ENCODE results near the gene SNX1. TPM values are rescaled to one million over a fixed set of nuclear protein-coding genes. Genes with fewer than 3 reads are reported as not detected.
"Not testable (repeated sequence)": the region's sequence is repeated elsewhere in the genome, so short reads cannot be mapped to it uniquely, and the experiment has no call there.

The SNX1 gene
- total RNA-seq, 1 experiment from 2014 or later = 97.9 TPM

DNA sequence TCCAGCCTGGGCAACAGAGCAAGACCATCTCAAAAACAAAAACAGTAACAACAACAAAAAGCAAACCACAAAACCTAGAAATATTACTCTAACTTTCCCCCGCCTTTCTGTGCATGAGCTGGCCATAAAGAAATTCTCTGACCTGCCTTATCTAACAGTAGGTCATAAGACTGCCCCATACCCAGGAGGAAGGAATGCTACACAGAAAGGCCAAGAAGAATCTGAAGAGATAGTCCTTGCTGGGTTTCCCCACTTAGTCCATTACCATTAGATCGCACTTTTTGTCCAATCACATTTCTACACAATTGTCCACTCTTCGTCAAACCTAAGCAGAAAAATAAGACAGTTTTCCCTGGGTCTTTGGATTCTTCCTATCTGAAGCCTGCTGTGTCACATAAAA is 25.7 kb upstream of the SNX1 start:
- H3K27me3 ChIP-seq = no peaks in the 10 kb centered on the region
- H3K36me3 ChIP-seq = peaks cover 15% of the 10 kb centered on the region
- H3K4me3 ChIP-seq = no peak overlapping the region
- DNase-seq = no peak
- no peaks in the 10 kb centered on the region for H3K9me3 ChIP-seq

DNA sequence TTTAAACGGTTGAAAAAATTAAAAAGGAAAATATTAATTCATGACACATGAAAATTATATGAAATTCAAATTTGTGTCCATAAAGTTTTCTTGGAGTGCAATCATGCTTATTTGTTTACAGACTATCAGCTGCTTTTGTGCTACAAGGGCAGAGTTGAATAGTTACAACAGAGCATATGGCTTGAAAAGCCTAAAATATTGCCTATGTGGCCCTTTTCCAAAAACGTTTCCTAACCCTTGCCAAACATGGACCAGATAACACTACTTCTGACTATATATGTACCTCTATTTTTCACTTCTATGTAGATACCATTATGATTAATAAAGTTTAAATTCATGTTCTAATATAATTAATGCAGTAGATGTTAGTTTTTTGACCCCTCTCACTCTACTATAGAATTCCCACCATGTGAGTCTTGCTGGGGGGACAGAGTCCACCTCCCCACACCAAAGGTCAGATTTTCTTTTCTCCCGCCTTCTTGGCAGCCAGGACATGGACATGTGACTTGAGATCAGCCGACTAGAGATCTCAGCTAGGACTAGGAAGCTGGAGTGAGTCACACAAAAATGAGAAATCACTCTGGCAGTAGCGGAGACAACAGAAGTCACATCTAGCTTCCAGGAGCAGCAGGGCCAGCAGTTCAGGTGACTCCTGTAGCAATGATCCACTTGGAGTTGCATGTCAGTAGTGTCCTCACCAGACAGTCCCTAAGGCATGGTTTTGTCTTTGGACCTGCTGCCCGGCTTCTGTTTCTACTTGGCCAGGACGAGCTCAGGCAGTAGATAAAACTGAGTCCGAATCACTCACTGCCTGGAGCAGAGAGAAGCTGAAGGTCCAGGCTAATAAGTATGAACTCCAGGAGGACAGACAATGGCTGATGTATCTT is 24.6 kb upstream of the SNX1 start:
- Histone ChIP-seq H3K36me3 (peaks cover 18% of the 10 kb centered on the region), H3K27me3 (no peaks in the 10 kb centered on the region), H3K4me3 (no peak overlapping the region), H3K9me3 (no peaks in the 10 kb centered on the region)
- peak; percentile 73 for DNase-seq

DNA sequence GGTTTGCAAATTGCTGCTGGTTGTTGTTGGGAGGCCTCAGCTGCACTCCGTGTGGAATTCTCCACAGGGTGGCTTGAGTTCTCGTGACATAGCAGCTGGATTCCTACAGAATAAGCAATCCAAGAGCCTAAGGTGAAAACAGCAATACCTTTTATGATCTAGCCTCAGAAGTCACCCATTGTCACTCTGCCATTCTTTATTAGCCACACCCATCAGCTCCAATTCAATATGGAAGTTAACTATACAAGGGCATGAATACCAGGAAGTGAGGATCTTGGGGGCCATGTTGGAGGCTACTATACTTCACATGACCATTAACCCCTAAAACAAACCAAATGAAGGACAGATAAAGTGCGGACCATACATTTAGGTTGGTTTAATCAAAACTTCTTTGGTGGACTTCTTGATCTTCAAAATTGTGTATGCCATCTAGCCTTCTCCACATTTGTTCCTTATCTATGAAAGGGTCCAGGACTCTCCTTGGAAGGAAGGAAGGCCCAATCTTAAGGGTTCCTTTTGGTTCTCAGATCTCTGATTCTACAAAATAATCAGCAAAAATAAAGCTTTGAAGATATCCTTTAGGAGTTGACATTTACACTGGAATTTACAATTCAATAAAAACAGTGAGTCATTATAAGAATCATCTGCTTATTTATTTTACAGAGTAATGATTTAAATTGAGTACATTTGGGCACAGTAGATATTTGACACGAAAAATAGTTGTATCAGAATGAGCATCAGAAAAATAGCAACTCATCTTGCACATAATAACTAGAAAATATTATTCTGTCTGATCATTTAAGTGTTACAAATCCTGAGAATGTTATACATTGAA is 23.6 kb upstream of the SNX1 start:
- H3K4me3 ChIP-seq = no peak overlapping the region
- no peak for DNase-seq
- H3K36me3 ChIP-seq = peaks cover 18% of the 10 kb centered on the region
- H3K9me3 ChIP-seq = no peaks in the 10 kb centered on the region
- H3K27me3 ChIP-seq = no peaks in the 10 kb centered on the region

DNA sequence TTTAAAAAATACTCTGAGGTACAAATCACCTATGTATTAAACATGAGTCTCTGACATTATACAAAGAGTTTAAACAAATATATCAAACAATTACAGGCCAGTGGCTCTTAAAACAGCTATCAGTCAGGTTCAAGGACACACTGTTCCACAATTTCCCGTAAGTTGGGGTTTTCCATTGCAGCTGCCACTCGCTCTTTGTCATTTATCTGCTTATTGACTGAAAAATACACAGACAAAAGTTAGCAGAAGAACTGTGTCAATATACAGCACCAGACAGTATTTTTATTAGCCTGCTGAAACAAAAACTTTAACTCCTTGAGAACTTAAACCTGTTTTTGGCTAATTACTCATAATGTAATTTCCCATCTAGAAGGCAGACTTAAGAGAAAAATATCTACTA is 23.0 kb upstream of the SNX1 start:
- Histone ChIP-seq H3K4me3 (no peak overlapping the region), H3K9me3 (no peaks in the 10 kb centered on the region), H3K27me3 (no peaks in the 10 kb centered on the region), H3K36me3 (peaks cover 18% of the 10 kb centered on the region)
- no peak for DNase-seq

DNA sequence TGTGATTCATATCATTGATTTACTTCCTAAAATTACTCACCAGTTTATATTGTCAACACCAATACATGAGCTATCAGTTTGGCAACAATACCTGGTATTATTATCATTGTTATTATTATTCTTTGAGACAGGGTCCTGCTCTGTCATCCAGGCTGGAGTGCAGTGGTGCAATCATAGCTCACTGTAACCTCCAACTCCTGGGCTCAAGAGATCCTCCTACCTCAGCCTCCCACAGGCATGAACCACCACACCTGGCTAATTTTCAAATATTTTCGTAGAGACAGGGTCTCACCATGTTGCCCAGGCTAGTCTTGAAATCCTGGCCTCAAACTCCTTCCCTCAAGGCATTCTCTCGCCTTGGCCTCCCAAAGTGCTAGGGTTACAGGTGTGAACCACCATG is 22.3 kb upstream of the SNX1 start:
- H3K9me3 ChIP-seq, DNase-seq, H3K4me3 ChIP-seq, H3K27me3 ChIP-seq: not testable (repeated sequence)
- peaks cover 18% of the 10 kb centered on the region for H3K36me3 ChIP-seq

DNA sequence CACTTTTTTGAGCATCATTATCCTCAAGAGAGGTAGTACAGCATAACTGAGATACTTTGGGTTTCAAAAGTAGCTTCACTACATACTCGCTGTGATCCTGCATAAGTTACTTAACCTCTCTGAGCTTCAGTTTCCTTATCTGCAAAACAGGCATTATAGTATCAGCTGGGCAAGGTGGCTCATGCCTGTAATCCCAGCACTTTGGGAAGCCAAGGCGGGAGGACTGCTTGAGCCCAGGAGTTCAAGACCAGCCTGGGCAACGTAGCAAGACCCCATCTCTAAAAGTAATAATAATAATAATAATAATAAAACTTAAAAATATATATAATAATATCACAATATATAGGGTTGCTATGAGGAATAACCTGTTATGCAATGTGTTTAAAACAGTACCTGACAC is 13.0 kb upstream of the SNX1 start:
- H3K27me3 ChIP-seq = no peaks in the 10 kb centered on the region
- no peaks in the 10 kb centered on the region for H3K9me3 ChIP-seq
- no peak for DNase-seq
- no peak overlapping the region for H3K4me3 ChIP-seq
- peaks cover 38% of the 10 kb centered on the region for H3K36me3 ChIP-seq

DNA sequence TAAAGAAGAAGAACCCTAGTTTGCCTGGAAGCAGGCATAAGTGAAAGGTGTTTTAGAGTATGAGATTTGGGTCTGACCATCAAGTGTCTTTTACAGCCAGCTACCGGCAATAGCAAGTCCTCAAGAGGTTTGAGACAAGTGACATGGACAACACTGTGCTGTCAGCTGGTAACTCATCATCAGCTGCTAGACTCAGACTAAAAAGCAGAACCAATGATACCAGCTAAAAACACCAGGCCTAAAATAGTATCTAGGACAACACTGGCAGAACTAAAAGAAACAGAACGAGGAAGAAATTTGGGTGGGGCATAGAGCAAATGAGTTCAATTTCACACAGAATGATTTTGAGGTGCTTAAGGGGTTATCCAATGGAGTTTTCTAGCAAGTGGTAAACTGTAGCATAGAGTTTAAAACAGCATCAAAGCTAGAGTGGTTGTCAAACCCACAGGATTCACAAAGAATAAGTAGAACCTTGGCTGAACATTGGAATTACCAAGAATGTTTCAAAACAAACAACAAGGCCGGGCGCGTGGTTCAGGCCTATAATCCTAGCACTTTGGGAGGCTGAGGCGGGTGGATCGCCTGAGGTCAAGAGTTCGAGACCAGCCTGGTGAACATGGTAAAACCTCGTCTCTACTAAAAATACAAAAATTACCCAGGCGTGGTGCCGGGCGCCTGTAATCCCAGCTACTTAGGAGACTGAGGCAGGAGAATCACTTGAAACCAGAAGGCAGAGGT is 6.1 kb upstream of the SNX1 start:
- H3K36me3 ChIP-seq = peaks cover 44% of the 10 kb centered on the region
- no peaks in the 10 kb centered on the region for H3K27me3 ChIP-seq
- no peak overlapping the region for H3K4me3 ChIP-seq
- H3K9me3 ChIP-seq = no peaks in the 10 kb centered on the region
- DNase-seq = no peak

DNA sequence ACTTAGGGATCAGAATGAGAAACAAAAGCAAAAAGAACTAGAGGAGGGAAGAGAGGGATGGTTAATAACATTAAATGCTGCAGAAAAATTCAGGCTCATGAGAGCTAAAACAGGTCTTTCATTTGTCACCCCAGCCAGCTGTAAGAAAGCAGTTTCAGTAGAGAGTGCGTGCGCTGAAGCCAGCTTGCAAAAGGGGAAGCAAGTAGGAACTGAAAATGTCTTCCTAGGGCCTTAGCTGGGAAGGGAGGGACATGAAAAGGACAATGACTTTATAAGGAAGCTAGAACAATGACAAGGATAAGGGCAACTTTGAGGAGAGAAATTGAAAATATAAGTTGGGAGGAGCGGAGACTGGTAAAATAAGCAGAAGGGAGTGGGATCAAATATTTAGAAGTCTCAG is 5.3 kb upstream of the SNX1 start:
- H3K27me3 ChIP-seq = no peaks in the 10 kb centered on the region
- DNase-seq = no peak
- H3K4me3 ChIP-seq = no peak overlapping the region
- H3K9me3 ChIP-seq = no peaks in the 10 kb centered on the region
- peaks cover 44% of the 10 kb centered on the region for H3K36me3 ChIP-seq

DNA sequence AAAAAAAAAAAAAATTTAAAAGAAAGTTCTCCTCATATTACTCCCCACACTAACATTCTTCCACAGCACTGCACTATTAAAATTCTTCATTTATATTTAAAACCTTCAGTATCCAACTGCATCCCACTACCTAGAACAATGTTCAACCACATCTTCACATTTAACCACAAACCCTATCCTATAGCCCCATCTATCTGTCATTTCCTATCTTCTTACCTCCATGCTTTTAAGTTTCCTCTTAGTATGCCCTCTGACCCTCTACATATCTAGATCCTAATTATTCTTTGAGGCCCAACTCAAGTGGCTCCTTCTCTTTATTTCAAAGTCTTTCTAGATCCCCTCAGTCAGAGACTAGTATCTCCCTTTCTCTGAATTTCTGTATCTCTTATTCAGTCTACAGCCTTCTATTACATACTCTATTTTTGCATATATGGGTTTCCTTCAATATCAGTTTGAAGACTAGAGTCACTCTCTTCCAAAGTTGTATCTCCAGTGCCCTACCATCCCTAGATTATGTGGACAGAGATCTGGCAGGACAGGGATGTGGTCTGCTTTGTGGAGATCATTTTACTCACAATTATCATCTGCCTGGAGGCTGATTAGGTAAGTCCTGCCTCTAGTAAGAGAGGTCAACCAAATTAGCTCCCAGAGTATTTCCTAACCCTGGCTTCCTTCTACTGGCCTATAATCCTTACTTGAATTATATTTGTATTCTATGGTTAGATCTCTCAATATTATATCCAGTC is 3.5 kb upstream of the SNX1 start:
- peaks cover 39% of the 10 kb centered on the region for H3K36me3 ChIP-seq
- peak overlapping the region; percentile 91 for H3K4me3 ChIP-seq
- no peaks in the 10 kb centered on the region for H3K9me3 ChIP-seq
- H3K27me3 ChIP-seq = no peaks in the 10 kb centered on the region
- DNase-seq = no peak

DNA sequence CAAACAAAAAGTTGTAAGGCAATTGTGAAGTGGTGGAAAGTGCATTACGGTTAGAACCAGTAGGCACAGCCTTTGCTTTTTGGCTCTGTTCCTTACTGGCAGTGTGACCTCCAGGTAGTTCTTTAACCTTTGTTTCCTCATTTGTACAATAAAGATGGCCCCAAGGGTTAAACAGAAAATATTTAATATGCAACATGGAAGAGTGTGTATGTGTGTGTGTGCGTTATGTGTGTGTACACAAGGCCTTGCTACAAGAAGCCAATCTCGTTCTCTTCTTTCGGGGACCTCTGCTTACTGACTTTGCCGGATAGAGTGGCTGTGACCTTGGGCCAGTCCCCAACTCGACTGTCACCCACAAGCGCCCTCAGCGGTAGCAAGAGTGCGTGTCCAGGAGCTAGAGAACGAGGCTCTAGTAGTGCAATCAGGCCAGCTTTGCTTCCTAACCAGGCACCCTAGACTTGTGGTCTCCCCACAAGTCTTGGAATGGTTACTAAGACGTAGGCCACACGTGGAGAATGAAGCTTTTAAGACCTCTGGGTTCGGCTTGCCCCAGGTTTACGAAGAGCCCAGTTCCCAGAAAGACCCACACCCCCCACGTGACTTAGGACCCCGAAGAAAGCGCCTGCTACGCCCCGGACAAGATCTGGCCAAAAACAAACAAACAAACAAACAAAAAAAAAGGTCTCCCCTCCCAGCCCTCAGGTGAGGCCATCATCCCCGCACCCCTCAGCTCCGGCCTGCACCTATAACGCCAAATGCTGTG is 2.7 kb upstream of the SNX1 start:
- DNase-seq = peak; percentile 30
- Histone ChIP-seq H3K27me3 (no peaks in the 10 kb centered on the region), H3K36me3 (peaks cover 32% of the 10 kb centered on the region), H3K4me3 (peak overlapping the region; percentile 91), H3K9me3 (no peaks in the 10 kb centered on the region)

DNA sequence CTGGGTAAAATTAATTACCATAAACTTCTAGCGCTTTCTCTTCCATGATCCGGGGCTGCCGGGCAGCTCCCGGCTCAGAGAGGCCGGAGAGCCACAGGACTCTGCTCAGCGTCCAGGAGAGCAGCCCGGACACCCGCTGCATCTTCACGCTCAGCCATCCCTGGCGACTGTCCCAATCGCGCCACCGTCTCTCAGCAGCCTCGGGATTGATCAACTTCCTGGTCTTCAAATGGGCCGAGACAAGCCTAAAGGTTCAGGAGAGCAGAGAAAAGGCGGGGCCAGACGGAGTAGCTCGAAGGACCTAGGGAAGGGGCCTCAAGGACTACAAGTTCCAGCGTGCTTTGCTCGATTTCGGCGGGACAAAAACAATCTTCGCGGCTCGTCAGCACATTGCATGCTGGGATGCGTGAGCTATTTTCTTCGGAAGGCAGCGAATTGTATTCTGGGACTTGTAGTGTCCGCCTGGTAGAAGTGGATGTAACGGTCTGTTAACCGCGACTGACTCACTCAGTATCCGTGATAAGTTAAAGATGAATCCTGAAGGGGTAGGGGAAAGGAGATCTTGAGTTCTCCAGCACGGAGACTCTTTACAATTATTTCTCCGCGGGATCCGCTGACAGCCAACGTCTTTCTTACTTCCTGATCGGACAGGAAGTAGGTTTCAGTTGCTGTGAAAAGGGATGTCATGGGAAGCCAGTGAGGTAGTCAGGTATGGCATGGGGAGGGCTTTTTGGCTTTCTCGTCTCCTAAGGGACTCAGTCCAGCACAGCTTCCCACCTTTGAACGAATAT is 2.0 kb upstream of the SNX1 start, which contains the start of gene CIAO2A:
Gene CIAO2A, minus strand, starts transcription at position 212 of the 791 bp plus-strand sequence. Its CDS starts 70 bp downstream, at position 142.
- H3K4me3 ChIP-seq = peak within 1 kb of the TSS; percentile 91
- H3K36me3 ChIP-seq = peaks cover 27% of the 10 kb centered on the region
- DNase-seq = peak; percentile 98
- no peaks in the 10 kb centered on the region for H3K27me3 ChIP-seq
- no peaks in the 10 kb centered on the region for H3K9me3 ChIP-seq

DNA sequence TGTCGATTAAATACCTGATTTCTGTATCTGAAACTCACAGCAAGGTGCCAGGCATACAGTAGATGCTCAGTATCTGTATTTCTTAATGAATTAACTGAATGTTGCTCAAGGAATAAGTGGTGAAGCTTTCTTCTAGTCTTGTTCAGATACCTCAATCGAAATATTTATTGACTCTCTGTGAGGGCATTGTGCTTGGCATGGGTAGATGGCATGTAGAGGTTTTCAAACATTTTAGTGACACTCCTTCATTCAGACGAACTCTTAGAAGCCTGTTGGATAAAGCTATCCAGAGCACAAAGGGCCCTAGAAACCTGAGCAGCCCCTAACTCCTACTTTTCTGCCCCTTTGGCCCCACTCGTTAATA is 369 bp upstream of the SNX1 start:
- H3K9me3 ChIP-seq = no peaks in the 10 kb centered on the region
- H3K4me3 ChIP-seq = peak overlapping the region; percentile 88
- no peak for DNase-seq
- peaks cover 11% of the 10 kb centered on the region; the same call in 1 of the 2 replicates for H3K36me3 ChIP-seq
- H3K27me3 ChIP-seq = no peaks in the 10 kb centered on the region

DNA sequence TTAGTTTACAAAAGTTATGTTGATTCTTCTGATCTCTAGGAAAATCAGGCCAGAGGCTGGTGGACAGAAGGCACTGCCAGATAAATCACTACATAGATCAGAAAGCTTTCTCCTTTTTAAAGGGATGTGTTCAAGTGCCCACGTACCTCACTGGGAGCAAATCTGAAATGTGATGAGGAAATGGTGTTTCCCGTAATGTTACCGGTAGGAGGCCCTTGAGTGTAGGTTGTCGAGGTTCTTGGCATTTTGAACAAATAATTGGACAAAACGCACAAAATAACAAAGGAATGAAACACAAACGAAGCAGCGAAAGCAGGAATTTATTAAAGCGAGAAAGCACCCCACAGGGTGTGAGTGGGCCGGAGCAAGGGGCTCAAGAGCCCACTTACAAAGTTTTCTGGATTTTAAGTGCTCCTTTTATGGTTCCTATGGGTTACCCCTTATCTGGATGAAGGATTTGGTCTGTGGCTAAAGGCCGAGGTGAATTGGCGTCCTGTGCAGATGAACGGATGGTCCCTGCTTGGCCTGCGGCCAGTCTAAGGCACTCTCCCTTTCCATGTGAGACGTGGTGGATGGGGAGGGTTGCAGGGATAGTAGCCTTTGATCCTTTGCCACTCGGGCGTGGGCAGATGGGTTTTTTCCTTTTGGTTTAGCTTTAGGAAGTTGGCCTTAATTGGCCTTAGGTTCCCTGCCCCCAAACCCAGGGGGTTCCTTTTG is 1.0 kb downstream of the SNX1 start:
- Histone ChIP-seq H3K9me3 (no peaks in the 10 kb centered on the region), H3K4me3 (peak overlapping the region; percentile 88), H3K36me3 (0 out of 2 replicates have a peak, but pooled peaks cover 4% of the 10 kb centered on the region), H3K27me3 (no peaks in the 10 kb centered on the region)
- DNase-seq = no peak

DNA sequence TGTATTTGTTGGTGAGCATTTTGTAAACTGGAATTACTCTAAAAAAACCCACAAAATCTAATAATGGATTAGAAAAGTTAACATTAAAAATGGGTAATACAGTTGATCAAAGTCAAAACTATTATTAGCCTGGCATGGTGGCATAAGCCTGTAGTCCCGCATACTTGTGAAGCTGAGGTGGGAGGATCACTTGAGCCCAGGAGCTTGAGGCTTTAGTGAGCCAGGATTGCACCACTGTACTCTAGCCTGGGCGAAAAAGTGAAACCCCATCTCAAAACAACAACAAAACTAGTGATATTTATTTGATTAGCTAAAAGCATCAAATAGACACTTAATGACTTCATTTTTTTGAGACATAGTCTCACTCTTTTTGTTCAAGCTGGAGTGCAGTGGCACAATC is 3.6 kb downstream of the SNX1 start:
- peaks cover 4% of the 10 kb centered on the region; the same call in 1 of the 2 replicates for H3K36me3 ChIP-seq
- H3K9me3 ChIP-seq = no peaks in the 10 kb centered on the region
- H3K27me3 ChIP-seq = no peaks in the 10 kb centered on the region
- DNase-seq = no peak
- H3K4me3 ChIP-seq = no peak overlapping the region

Measured in MG63 (cell line).